Right cardiac atrium (tissue), 5 donors: Measurements from ENCODE around the gene CACNA1H. TPM values are rescaled to one million over a fixed set of nuclear protein-coding genes. Genes with fewer than 3 reads are reported as not detected.
"Not testable (repeated sequence)": the region's sequence is repeated elsewhere in the genome, so short reads cannot be mapped to it uniquely, and the experiment has no call there.

Source experiments
- ATAC-seq, 2 donors: fragments of 200-7000 bp; cut with Tn5 transposase; one replicate each; pipeline versions ENCODE4 v1.8.0 to v1.9.1; 2020; ENCODE audit warnings: moderate library complexity in 2 of 2, mild to moderate bottlenecking in 1 of 2
- DNase-seq, 3 donors: peaks; one replicate each; pipeline ENCODE4 v3.0.0-alpha.2; 2020
- H3K27ac ChIP-seq: one replicate; pipeline ENCODE4 v1.5.1; 2013; ENCODE audit warnings: mild to moderate bottlenecking, low read length, control low read depth, moderate library complexity
- H3K27me3 ChIP-seq: one replicate; pipeline ENCODE4 v1.6.1; 2013; ENCODE audit not compliant: control insufficient read depth, insufficient read depth
- H3K4me1 ChIP-seq: one replicate; pipeline ENCODE4 v1.6.1; 2013; ENCODE audit warnings: low read length; ENCODE audit not compliant: control insufficient read depth, insufficient read depth
- H3K4me3 ChIP-seq: one replicate; pipeline ENCODE4 v1.5.1; 2013; ENCODE audit warnings: low read length, control low read depth
- H3K9me3 ChIP-seq: one replicate; pipeline ENCODE4 v1.6.1; 2013; ENCODE audit warnings: low read length; ENCODE audit not compliant: control insufficient read depth
- WGBS: extraction: QIAGEN DNeasy Blood & Tissue Kit; methylation state at CpG from one replicate; pipeline ENCODE4 v1.1.7; 2013; 5-methylcytosine and 5-hydroxymethylcytosine counted together
- intact Hi-C, 4 donors: fragments of 100-400 bp; cut with DNase I; formaldehyde crosslinking; loops; one replicate each; pipeline versions ENCODE4 v1.11.0 to v1.14.0; 2022 to 2023
- polyA plus RNA-seq: library from polyadenylated mRNA; stranded (reverse); fragments of 200-250 nt; gene quantifications from one replicate; pipeline ENCODE4 v1.2.3, GENCODE V29; 2013
- total RNA-seq, 4 donors: library from RNA; stranded (reverse); fragmentation: NEBNext Ultra II Directional; extraction: Animal tissue kit (Norgen Biotek cat#: 25700); gene quantifications; one replicate each; pipeline ENCODE4 v1.2.1, GENCODE V29; 2021
- donor health status: healthy with polysubstance abuse.
- donor health status: DM: no; HTN: yes; CAD: no.
- donor health status: DM: no; HTN: no; CAD: no.
- donor health status: DM: no; HTN: yes; CAD: no; lungs with severe emphysema.
- donor health status: DM: yes; HTN: yes; CAD: no.

The CACNA1H gene
- total and polyA plus RNA-seq, 5 donors, result 4.2 to 7.8 (median 6.1) TPM

DNA sequence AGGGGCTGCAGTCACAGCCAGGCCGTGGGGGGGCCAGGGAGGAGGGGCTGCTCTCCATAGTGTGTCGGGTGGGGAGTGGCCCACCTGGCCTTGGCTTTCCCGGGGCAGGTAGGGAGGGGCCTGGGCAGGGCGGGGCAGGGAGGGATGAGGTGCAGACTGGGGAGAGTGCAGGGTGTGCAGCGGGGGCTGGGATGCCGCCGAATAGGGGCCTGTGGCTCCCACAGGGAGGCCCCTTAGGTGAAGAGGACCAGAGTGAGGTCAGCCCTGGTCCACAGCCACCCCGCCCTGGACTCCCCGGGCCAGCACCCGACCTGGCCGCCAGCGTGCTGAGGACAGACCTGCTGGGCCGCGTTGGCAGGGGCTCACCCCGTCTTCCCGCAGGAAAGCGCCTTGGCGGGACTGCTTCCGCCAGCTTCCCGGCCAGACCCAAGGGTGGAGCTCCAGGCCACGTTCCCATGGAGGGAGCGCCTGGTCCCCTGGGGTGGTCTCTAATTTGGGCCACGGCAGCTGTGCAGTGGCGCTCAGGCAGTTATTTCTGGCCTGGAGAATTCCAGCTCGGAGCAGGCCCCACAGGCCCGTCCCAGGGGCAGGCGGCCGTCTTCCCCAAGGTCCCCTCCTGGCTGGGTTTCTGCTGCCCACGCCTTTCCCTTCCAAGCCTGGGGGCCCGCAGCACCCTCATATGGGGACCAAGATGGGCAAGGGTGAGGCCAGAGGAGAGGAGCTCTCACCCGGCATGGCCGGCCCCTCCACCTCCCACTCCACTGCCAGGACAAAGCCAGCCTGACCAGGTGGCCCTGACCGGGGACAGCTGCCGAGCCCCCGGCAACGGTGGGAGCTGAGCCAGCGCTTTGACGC, 27.9 kb downstream of the CACNA1H start:
- DNase-seq, result peak in 2 of 3 donors; percentile 39 to 85

GRCh38 chr16:1181404-1182315, 28.8 kb downstream of the CACNA1H start:
- H3K27me3 ChIP-seq, result no peaks in the 10 kb centered on the region
- H3K4me1 ChIP-seq, result no peaks in the 10 kb centered on the region
- H3K4me3 ChIP-seq, result no peak overlapping the region

More for the DNA sequence above, 27.9 kb downstream of the CACNA1H start:
- intact Hi-C loops, result no loop called here
- WGBS, result 51% methylated on average over 38 of the region's 38 CpGs
- H3K4me3 ChIP-seq, result no peak overlapping the region
- no peaks in the 10 kb centered on the region for H3K27me3 ChIP-seq
- no peak overlapping the region for H3K27ac ChIP-seq
- no peaks in the 10 kb centered on the region for H3K9me3 ChIP-seq
- peak; percentile 18 to 22 for ATAC-seq
- no peaks in the 10 kb centered on the region for H3K4me1 ChIP-seq

GRCh38 chr16:1182316-1182671, 29.4 kb downstream of the CACNA1H start:
- Histone ChIP-seq H3K4me3 (no peak overlapping the region), H3K4me1 (no peaks in the 10 kb centered on the region), H3K27ac (no peak overlapping the region), H3K27me3 (no peaks in the 10 kb centered on the region), H3K9me3 (no peaks in the 10 kb centered on the region)
- ATAC-seq (peak; percentile 73 to 75), DNase-seq (peak; percentile 76 to 92 (median 90))
- intact Hi-C loops, result no loop called here
- 17% methylated on average over 19 of the region's 19 CpGs for WGBS

More at GRCh38 chr16:1181404-1182315, 28.8 kb downstream of the CACNA1H start:
- Histone ChIP-seq H3K27ac (no peak overlapping the region), H3K9me3 (no peaks in the 10 kb centered on the region)
- no peak for ATAC-seq
- intact Hi-C loops, result no loop called here
- no peak for DNase-seq
- 60% methylated on average over 39 of the region's 39 CpGs for WGBS

DNA sequence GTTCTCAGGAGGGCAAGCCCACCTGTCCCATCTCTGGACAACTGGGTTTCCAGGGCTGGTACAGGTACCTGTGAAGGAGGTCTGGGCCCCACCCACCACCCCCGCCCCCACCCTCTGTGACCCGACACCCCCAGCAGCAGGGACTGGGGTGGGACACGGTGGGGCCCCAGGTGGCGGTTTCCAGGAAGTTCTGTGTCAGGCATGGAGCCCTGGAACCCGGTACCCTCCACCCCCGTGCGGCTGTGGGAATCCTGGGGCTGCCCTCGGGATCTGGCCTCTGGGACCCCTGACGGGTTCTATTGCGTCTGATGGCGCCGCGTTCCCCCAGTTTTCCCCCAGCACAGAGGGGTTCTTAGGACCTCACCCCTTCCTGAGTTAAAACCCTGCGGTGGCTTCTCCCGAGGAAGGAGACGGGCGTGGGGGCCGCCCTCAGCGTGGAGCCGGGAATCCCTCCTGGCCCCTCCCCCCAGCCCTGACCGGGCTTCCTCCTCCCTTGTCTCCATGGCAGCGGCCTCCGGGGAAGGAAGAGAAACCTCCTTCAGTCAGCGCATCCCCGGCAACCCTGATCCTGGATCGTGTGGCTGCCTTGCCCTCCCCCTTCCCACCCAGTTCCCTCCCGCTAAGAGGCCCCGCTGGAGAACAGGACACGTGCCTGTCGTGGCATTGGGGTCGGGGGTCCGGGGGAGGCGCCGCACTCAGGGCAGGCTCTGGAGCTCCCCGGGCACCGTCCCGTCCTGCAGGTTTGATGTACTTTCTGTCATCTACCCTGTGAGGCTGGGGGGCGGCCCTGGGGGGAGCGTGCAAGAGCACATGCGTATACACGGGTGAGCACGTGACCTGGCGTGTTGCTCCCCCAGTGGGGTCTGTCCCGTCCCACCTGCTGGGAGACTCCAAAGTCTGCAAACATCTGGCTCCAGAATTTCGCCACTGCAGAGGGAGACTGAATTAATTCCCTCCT, 30.3 kb downstream of the CACNA1H start:
- ATAC-seq (peak; percentile 3 to 23), DNase-seq (peak; percentile 55 to 82 (median 76))
- WGBS, result 44% methylated on average over 44 of the region's 45 CpGs
- no peak overlapping the region for H3K27ac ChIP-seq
- H3K4me1 ChIP-seq, result no peaks in the 10 kb centered on the region
- H3K27me3 ChIP-seq, result no peaks in the 10 kb centered on the region
- H3K4me3 ChIP-seq, result no peak overlapping the region
- intact Hi-C loops, result no loop called here
- no peaks in the 10 kb centered on the region for H3K9me3 ChIP-seq

DNA sequence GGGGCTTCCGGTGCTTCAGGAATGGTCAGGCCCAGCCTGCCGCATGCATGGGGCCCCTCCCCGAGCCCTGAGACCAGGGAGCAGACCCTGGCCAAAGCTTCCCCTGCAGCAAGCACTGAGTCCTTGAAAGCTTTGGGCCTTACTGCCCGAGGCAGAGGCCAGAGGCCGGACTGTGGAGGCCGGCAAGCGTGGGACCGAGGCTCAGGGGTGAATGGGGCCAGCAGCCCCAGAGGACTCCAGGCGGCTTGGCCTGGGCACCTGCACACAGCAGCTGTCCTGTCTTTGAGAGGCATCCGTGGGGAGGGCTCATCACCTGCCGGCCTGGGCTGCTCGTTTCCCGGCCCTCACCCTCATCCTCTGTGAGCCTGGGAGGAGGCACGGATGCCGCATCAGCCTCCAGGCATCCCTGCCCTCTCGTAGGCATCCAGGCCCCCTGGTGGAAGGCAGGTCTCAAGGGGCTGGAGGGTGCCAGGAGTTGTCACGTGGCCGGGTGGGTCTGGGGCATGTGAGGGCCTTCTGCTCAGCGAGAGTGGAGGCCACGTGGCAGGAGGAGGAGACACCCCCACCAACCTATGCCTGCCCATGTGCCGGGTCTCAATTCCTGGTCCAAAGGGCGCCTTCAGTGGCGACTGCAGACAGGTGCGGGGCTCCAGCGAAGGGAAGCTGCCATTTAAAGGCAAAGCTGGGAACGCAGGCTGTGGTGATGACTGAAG, 31.4 kb downstream of the CACNA1H start:
- Histone ChIP-seq H3K27ac (no peak overlapping the region), H3K27me3 (no peaks in the 10 kb centered on the region), H3K4me1 (no peaks in the 10 kb centered on the region), H3K9me3 (no peaks in the 10 kb centered on the region), H3K4me3 (no peak overlapping the region)
- ATAC-seq (no peak), DNase-seq (no peak)
- WGBS, result 88% methylated on average over 26 of the region's 26 CpGs
- intact Hi-C loops, result no loop called here

- Histone ChIP-seq H3K4me1 (no peaks in the 10 kb centered on the region), H3K9me3 (no peaks in the 10 kb centered on the region), H3K27me3 (no peaks in the 10 kb centered on the region), H3K27ac (no peak overlapping the region), H3K4me3 (no peak overlapping the region)
- intact Hi-C loops, result no loop called here
- no peak for DNase-seq
- no peak for ATAC-seq
- 97% methylated on average over 18 of the region's 18 CpGs for WGBS
These were observed 32.1 kb downstream of the CACNA1H start for GRCh38 chr16:1184980-1185379.

- H3K9me3 ChIP-seq, H3K27me3 ChIP-seq, H3K27ac ChIP-seq, H3K4me3 ChIP-seq, H3K4me1 ChIP-seq, ATAC-seq, intact Hi-C loops: not testable (repeated sequence)
- peak in 1 of 3 donors; percentile 81 for DNase-seq
- WGBS, result 92% methylated on average over 82 of the region's 86 CpGs
These were observed 32.7 kb downstream of the CACNA1H start for GRCh38 chr16:1185460-1186207.

DNA sequence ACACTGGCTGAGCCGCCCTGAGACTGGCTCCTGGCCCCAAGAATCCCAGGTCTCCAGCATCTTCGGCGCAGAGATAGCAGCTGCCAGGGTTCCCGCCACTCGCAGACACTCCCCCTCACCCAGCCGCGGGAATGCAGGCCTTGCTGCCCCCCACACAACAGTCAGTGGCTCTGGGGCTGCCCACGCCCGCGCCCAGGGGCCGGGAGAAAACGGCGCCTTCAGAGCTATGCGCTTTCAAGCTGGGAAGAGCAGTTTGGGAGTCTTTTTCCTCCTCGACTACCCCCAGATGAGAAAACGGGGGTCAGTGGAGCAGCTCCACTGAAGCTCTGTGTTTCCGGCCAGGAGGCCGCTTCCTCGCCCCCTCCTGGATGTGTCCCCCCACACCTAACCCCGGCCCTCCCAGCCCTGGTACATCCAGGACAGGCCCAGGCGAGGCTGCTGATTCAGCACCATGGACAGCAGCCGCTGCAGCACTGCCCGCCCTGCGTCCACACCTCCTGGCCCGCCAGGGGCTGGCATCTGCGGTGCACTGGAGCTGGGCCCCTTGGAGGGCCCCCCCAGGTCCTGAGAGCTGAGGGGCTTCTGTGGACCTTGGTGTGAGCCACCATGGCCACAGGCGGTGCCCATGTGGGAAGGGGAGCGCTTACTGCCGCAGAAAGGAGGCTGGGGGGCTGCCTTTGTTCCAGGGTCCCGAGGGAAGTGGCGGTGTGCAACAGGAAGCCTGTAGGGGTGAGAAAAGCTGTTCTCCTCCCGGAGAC, 35.7 kb downstream of the CACNA1H start:
- Histone ChIP-seq H3K27ac (no peak overlapping the region), H3K9me3 (no peaks in the 10 kb centered on the region), H3K4me1 (no peaks in the 10 kb centered on the region), H3K4me3 (no peak overlapping the region), H3K27me3 (no peaks in the 10 kb centered on the region)
- ATAC-seq (peak; percentile 39 to 69), DNase-seq (peak; percentile 46 to 80 (median 78))
- intact Hi-C loops, result no loop called here
- WGBS, result 38% methylated on average over 32 of the region's 32 CpGs

DNA sequence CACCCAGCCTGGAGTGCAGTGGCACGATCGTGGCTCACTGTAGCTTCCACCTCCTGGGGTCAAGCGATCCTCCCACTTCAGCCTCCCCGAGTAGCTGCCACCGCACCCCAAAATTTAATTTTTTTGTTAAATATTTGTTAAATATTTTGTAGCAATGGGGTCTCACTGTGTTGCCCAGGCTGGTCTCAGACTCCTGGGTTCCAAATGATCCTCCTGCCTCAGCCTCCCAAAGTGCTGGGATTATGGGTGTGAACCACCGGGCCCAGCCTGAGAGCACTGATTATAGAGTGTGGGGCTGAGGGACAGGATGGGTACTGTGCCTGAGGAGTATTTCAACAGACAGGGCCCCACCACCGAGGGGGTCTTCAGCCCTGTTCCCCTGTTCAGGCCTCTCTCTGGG, 36.5 kb downstream of the CACNA1H start:
- no peak for ATAC-seq
- Histone ChIP-seq H3K4me1 (no peaks in the 10 kb centered on the region), H3K9me3 (no peaks in the 10 kb centered on the region), H3K27ac (no peak overlapping the region), H3K27me3 (no peaks in the 10 kb centered on the region), H3K4me3 (no peak overlapping the region)
- intact Hi-C loops, result no loop called here
- 74% methylated on average over 7 of the region's 7 CpGs for WGBS
- no peak for DNase-seq
